ENCODE data around the gene CACNA1F.

Gene CACNA1F

GRCh38 chrX:49233176-49233575, at the start of gene CACNA1F:
TSS of gene CACNA1F (minus strand) at chrX:49233340. CDS start at chrX:49233309, 31 bp downstream.
- DNase-seq (ENCODE audit: low read depth), result no peak
- no peak within 1 kb of the TSS for H3K4me3 ChIP-seq (ENCODE audit: low read length)
- no peak for TF ChIP-seq CTCF (conservative IDR thresholded peaks at IDR 0.05; ENCODE audit: low read length)

- peak; percentile 22 for DNase-seq (ENCODE audit: low read depth)
- TF ChIP-seq CTCF (conservative IDR thresholded peaks at IDR 0.05; ENCODE audit: low read length), result peak; percentile 33
- H3K4me3 ChIP-seq (ENCODE audit: low read length), result no peak overlapping the region
These were observed 49.5 kb upstream of the CACNA1F start for GRCh38 chrX:49282647-49283011.

- TF ChIP-seq CTCF (conservative IDR thresholded peaks at IDR 0.05; ENCODE audit: low read length), result no peak
- DNase-seq (ENCODE audit: low read depth), result no peak
- no peak overlapping the region for H3K4me3 ChIP-seq (ENCODE audit: low read length)
These were observed 44.9 kb upstream of the CACNA1F start for GRCh38 chrX:49278081-49278480.

GRCh38 chrX:49277535-49277830, 44.3 kb upstream of the CACNA1F start:
- H3K4me3 ChIP-seq (ENCODE audit: low read length), result no peak overlapping the region
- TF ChIP-seq CTCF (conservative IDR thresholded peaks at IDR 0.05; ENCODE audit: low read length), result no peak
- DNase-seq (ENCODE audit: low read depth), result no peak

- no peak overlapping the region for H3K4me3 ChIP-seq (ENCODE audit: low read length)
- peak; percentile 16 for DNase-seq (ENCODE audit: low read depth)
- TF ChIP-seq CTCF (conservative IDR thresholded peaks at IDR 0.05; ENCODE audit: low read length), result no peak
These were observed 43.8 kb upstream of the CACNA1F start for GRCh38 chrX:49276671-49277534.

- no peak for TF ChIP-seq CTCF (conservative IDR thresholded peaks at IDR 0.05; ENCODE audit: low read length)
- H3K4me3 ChIP-seq (ENCODE audit: low read length), result no peak overlapping the region
- no peak for DNase-seq (ENCODE audit: low read depth)
These were observed 43.1 kb upstream of the CACNA1F start for GRCh38 chrX:49276207-49276606.

- no peak for TF ChIP-seq CTCF (conservative IDR thresholded peaks at IDR 0.05; ENCODE audit: low read length)
- no peak overlapping the region for H3K4me3 ChIP-seq (ENCODE audit: low read length)
- DNase-seq (ENCODE audit: low read depth), result no peak
These were observed 40.1 kb upstream of the CACNA1F start for GRCh38 chrX:49273181-49273727.
